GM12891 (cell line): Measurements from ENCODE around the gene PTPN5.

Experiments used
- POLR2A ChIP-seq: IDR thresholded peaks from 2 replicates; pipeline ENCODE4 v1.6.1; 2011; ENCODE audit warnings: low read depth, low read length, control low read depth
- POLR2AphosphoS5 ChIP-seq: IDR thresholded peaks from 2 replicates; pipeline ENCODE4 v1.6.1; 2011; ENCODE audit warnings: low read depth, low read length, control low read depth
- SPI1 ChIP-seq: IDR thresholded peaks from 2 replicates; pipeline ENCODE4 v1.6.1; 2011; ENCODE audit warnings: low read depth, low read length, control low read depth
- TAF1 ChIP-seq: IDR thresholded peaks from 2 replicates; pipeline ENCODE4 v1.6.1; 2011; ENCODE audit warnings: low read depth, low read length, control low read depth

GRCh38 chr11:18780329-18780728 lies 11.3 kb downstream of the PTPN5 start:
- no peak for TF ChIP-seq TAF1
- no peak for TF ChIP-seq POLR2AphosphoS5
- no peak for TF ChIP-seq POLR2A
- no peak for TF ChIP-seq SPI1
